Astrocyte of the spinal cord (primary cell): ENCODE data around the gene PALLD.

ENCODE experiments used
- DNase-seq: peaks from one replicate; pipeline ENCODE4 v3.0.0; 2011; ENCODE audit warnings: low read depth, low spot score
- H3K4me3 ChIP-seq: 2 replicates; pipeline ENCODE4 v1.5.1; 2011; ENCODE audit warnings: low read depth, mild to moderate bottlenecking, low read length, moderate library complexity
- CTCF ChIP-seq: IDR thresholded peaks from 2 replicates; pipeline ENCODE4 v1.5.1; 2012; ENCODE audit warnings: low read depth, mild to moderate bottlenecking, low read length, inconsistent platforms
- in situ Hi-C: cut with HindIII; loops from 2 replicates; pipeline ENCODE4 v1.10.0; 2017; ENCODE audit warnings: low sequenced_read_pairs

The PALLD gene

GRCh38 chr4:168794092-168794707, 297.3 kb downstream of the PALLD start:
- in situ Hi-C loops: no loop called here
- H3K4me3 ChIP-seq: no peak overlapping the region
- no peak for TF ChIP-seq CTCF
- DNase-seq: no peak

- no peak for DNase-seq
- TF ChIP-seq CTCF: no peak
- in situ Hi-C loops: no loop called here
- H3K4me3 ChIP-seq: no peak overlapping the region
Measured at GRCh38 chr4:168794881-168795280, 298.0 kb downstream of the PALLD start.

- no peak for TF ChIP-seq CTCF
- no peak overlapping the region for H3K4me3 ChIP-seq
- no peak for DNase-seq
- in situ Hi-C loops: no loop called here
Measured at GRCh38 chr4:168795346-168795745, 298.5 kb downstream of the PALLD start.

- H3K4me3 ChIP-seq: no peak overlapping the region
- DNase-seq: peak; percentile 94
- in situ Hi-C loops: no loop called here
- TF ChIP-seq CTCF: no peak
Measured at GRCh38 chr4:168796362-168797106, 299.7 kb downstream of the PALLD start.

GRCh38 chr4:168797194-168797593, 300.3 kb downstream of the PALLD start:
- no peak overlapping the region for H3K4me3 ChIP-seq
- DNase-seq: peak; percentile 83
- in situ Hi-C loops: no loop called here
- no peak for TF ChIP-seq CTCF

GRCh38 chr4:168797738-168798375, 301.0 kb downstream of the PALLD start:
- in situ Hi-C loops: no loop called here
- H3K4me3 ChIP-seq: no peak overlapping the region
- DNase-seq: no peak
- no peak for TF ChIP-seq CTCF
